CD8-positive, alpha-beta memory T cell (primary cell): Measurements from ENCODE around the gene HOXA11. TPM values are rescaled to one million over a fixed set of nuclear protein-coding genes. Genes with fewer than 3 reads are reported as not detected.

Experiments used
- CTCF ChIA-PET: fragments of 350-600 bp; sonication (Branson Sonifier 250); formaldehyde crosslinking; loops from one replicate; lab custom pipeline; 2021; ENCODE audit warnings: antibody characterized with exemption; lab: Charles Lee
- POLR2A ChIA-PET: fragments of 350-600 bp; sonication (Branson Sonifier 250); formaldehyde crosslinking; loops from one replicate; lab custom pipeline; 2021; ENCODE audit warnings: antibody characterized with exemption; lab: Charles Lee
- DNase-seq, 5 donors: peaks; one replicate each; pipeline versions ENCODE4 v3.0.0 to v3.0.0-alpha.2; 2020 to 2022; ENCODE audit warnings: mixed read lengths in 1 of 5
- H3K27ac ChIP-seq: one replicate; pipeline ENCODE4 v1.7.0; 2013; ENCODE audit warnings: low read depth, mild to moderate bottlenecking, low read length, moderate library complexity
- H3K27me3 ChIP-seq: 2 replicates; pipeline ENCODE4 v1.7.0; 2013; ENCODE audit warnings: low read length, mild to moderate bottlenecking; ENCODE audit not compliant: insufficient read depth, poor library complexity, severe bottlenecking
- H3K36me3 ChIP-seq: 2 replicates; pipeline ENCODE4 v1.7.0; 2013; ENCODE audit warnings: mild to moderate bottlenecking, low read length, moderate library complexity; ENCODE audit not compliant: insufficient read depth
- H3K4me1 ChIP-seq: 2 replicates; pipeline ENCODE4 v1.7.0; 2013; ENCODE audit warnings: mild to moderate bottlenecking, low read length, moderate library complexity; ENCODE audit not compliant: insufficient read depth
- H3K4me3 ChIP-seq: 2 replicates; pipeline ENCODE4 v1.7.0; 2013; ENCODE audit warnings: mild to moderate bottlenecking, low read length
- H3K9me3 ChIP-seq: 2 replicates; pipeline ENCODE4 v1.7.0; 2013; ENCODE audit warnings: mild to moderate bottlenecking, low read length
- H3K27ac Mint-ChIP-seq, 8 donors: one replicate each; pipeline ENCODE4 v1.8.0; 2020 to 2021; ENCODE audit warnings: mixed read lengths in 8 of 8, mild to moderate bottlenecking in 6 of 8, inconsistent platforms in 3 of 8, moderate library complexity in 3 of 8
- H3K27me3 Mint-ChIP-seq, 2 donors: one replicate each; pipeline ENCODE4 v1.8.0; 2020 to 2021; ENCODE audit warnings: mixed read lengths in 2 of 2, mild to moderate bottlenecking in 1 of 2, moderate library complexity in 1 of 2
- H3K36me3 Mint-ChIP-seq, 3 donors: one replicate each; pipeline ENCODE4 v1.8.0; 2020 to 2021; ENCODE audit warnings: mixed read lengths in 3 of 3, inconsistent platforms in 1 of 3, mild to moderate bottlenecking in 1 of 3
- H3K4me1 Mint-ChIP-seq, 3 donors: one replicate each; pipeline ENCODE4 v1.8.0; 2020 to 2021; ENCODE audit warnings: mixed read lengths in 3 of 3, inconsistent platforms in 1 of 3, mild to moderate bottlenecking in 1 of 3
- H3K4me3 Mint-ChIP-seq, 7 donors: one replicate each; pipeline ENCODE4 v1.8.0; 2020 to 2021; ENCODE audit warnings: mixed read lengths in 7 of 7, mild to moderate bottlenecking in 6 of 7, moderate library complexity in 4 of 7, inconsistent platforms in 2 of 7
- H3K9me3 Mint-ChIP-seq, 5 donors: one replicate each; pipeline ENCODE4 v1.8.0; 2020 to 2022; ENCODE audit warnings: mixed read lengths in 5 of 5, mild to moderate bottlenecking in 3 of 5, moderate library complexity in 2 of 5, inconsistent platforms in 1 of 5
- polyA plus RNA-seq: library from polyadenylated mRNA; unstranded; fragments of 300-500 nt; fragmentation: Illumina TruSeq; gene quantifications from one replicate; pipeline ENCODE4 v1.2.3, GENCODE V29; 2021
- total RNA-seq, 2 experiments: library from RNA; stranded (reverse); gene quantifications; one replicate each; pipeline ENCODE4 v1.2.3, GENCODE V29; 2021

HOXA11 gene
- total and polyA plus RNA-seq, 3 experiments from 2014 or later, result not detected

GRCh38 chr7:27150568-27151340 lies 34.3 kb downstream of the HOXA11 start:
- Histone ChIP-seq H3K4me1 (peaks cover 38% of the 10 kb centered on the region), H3K27ac (no peak overlapping the region), H3K27me3 (peaks cover 90% of the 10 kb centered on the region), H3K4me3 (peak overlapping the region; percentile 66), H3K9me3 (no peaks in the 10 kb centered on the region), H3K36me3 (no peaks in the 10 kb centered on the region)
- H3K27me3 Mint-ChIP-seq, result peaks cover 86 to 92% of the 10 kb centered on the region in 2 donors
- ChIA-PET POLR2A (interaction anchor here (1.0 kb wide), 1 partner anchor 11 kb away, joined by 3 read pairs; no protein-coding TSS in a partner anchor), CTCF (interaction anchor here (0.7 to 6.9 kb wide), 25 partner anchors 8 to 1292 kb away, joined by 3 to 71 read pairs (median 4); partner anchors contain the start of genes HOXA4 and HOXA9)
- peaks cover 37 to 57% (median 44%) of the 10 kb centered on the region in 3 donors for H3K4me1 Mint-ChIP-seq
- DNase-seq, result peak; percentile 47 to 76 (median 57)
- peaks cover 0 to 10% (median 0%) of the 10 kb centered on the region in 5 donors for H3K9me3 Mint-ChIP-seq
- peaks cover 0 to 2% (median 0%) of the 10 kb centered on the region in 3 donors for H3K36me3 Mint-ChIP-seq
- peak overlapping the region in 5 of 8 donors; percentile 22 to 82 (median 67) for H3K27ac Mint-ChIP-seq
- H3K4me3 Mint-ChIP-seq, result peak overlapping the region; percentile 68 to 88 (median 80)

GRCh38 chr7:27149842-27150567 lies 35.0 kb downstream of the HOXA11 start:
- peaks cover 83% of the 10 kb centered on the region for H3K27me3 ChIP-seq
- Mint-ChIP-seq H3K27me3 (peaks cover 79 to 89% of the 10 kb centered on the region in 2 donors), H3K36me3 (peaks cover 0 to 2% (median 0%) of the 10 kb centered on the region in 3 donors), H3K4me1 (peaks cover 29 to 50% (median 36%) of the 10 kb centered on the region in 3 donors), H3K27ac (peak overlapping the region in 1 of 8 donors; percentile 31), H3K9me3 (peaks cover 0 to 7% (median 0%) of the 10 kb centered on the region in 5 donors), H3K4me3 (peak overlapping the region in 4 of 7 donors; percentile 12 to 80 (median 67))
- no peak for DNase-seq
- ChIA-PET POLR2A (interaction anchor here (1.0 kb wide), 1 partner anchor 11 kb away, joined by 3 read pairs; no protein-coding TSS in a partner anchor), CTCF (interaction anchor here (0.7 to 6.9 kb wide), 25 partner anchors 8 to 1291 kb away, joined by 3 to 71 read pairs (median 4); partner anchors contain the start of genes HOXA4 and HOXA9)
- H3K4me3 ChIP-seq, result peak overlapping the region; percentile 66
- H3K4me1 ChIP-seq, result peaks cover 32% of the 10 kb centered on the region
- H3K9me3 ChIP-seq, result no peaks in the 10 kb centered on the region
- H3K36me3 ChIP-seq, result no peaks in the 10 kb centered on the region
- no peak overlapping the region for H3K27ac ChIP-seq

- H3K9me3 Mint-ChIP-seq, result peaks cover 0 to 2% (median 0%) of the 10 kb centered on the region in 5 donors
- H3K9me3 ChIP-seq, result no peaks in the 10 kb centered on the region
- H3K4me1 ChIP-seq, result peaks cover 24% of the 10 kb centered on the region
- H3K27ac ChIP-seq, result no peak overlapping the region
- H3K4me1 Mint-ChIP-seq, result peaks cover 19 to 41% (median 28%) of the 10 kb centered on the region in 3 donors
- H3K27me3 ChIP-seq, result peaks cover 73% of the 10 kb centered on the region
- H3K4me3 Mint-ChIP-seq, result no peak overlapping the region
- no peaks in the 10 kb centered on the region for H3K36me3 ChIP-seq
- H3K27me3 Mint-ChIP-seq, result peaks cover 77 to 85% of the 10 kb centered on the region in 2 donors
- DNase-seq, result no peak
- H3K36me3 Mint-ChIP-seq, result no peaks in the 10 kb centered on the region
- H3K4me3 ChIP-seq, result no peak overlapping the region
- ChIA-PET CTCF (interaction anchor here (0.9 to 6.9 kb wide), 11 partner anchors 14 to 1255 kb away, joined by 3 to 71 read pairs (median 4); partner anchors contain the start of genes HOXA4 and HOXA9), POLR2A (no interaction called here)
- H3K27ac Mint-ChIP-seq, result peak overlapping the region in 1 of 8 donors; percentile 29
Observed at GRCh38 chr7:27148756-27149641, 36.0 kb downstream of the HOXA11 start.

GRCh38 chr7:27148031-27148755 lies 36.8 kb downstream of the HOXA11 start:
- H3K27ac ChIP-seq, result no peak overlapping the region
- Mint-ChIP-seq H3K27ac (peak overlapping the region in 2 of 8 donors; percentile 29 to 35), H3K27me3 (peaks cover 69 to 81% of the 10 kb centered on the region in 2 donors), H3K4me3 (peak overlapping the region in 5 of 7 donors; percentile 37 to 73 (median 61)), H3K4me1 (peaks cover 15 to 41% (median 24%) of the 10 kb centered on the region in 3 donors), H3K9me3 (peaks cover 0 to 2% (median 0%) of the 10 kb centered on the region in 5 donors), H3K36me3 (no peaks in the 10 kb centered on the region)
- H3K9me3 ChIP-seq, result no peaks in the 10 kb centered on the region
- DNase-seq, result no peak
- no peaks in the 10 kb centered on the region for H3K36me3 ChIP-seq
- CTCF ChIA-PET, result interaction anchor here (1.4 to 6.9 kb wide), 2 partner anchors 15 to 25 kb away, joined by 4 to 71 read pairs; partner anchors contain the start of gene HOXA9
- H3K27me3 ChIP-seq, result peaks cover 65% of the 10 kb centered on the region
- peaks cover 24% of the 10 kb centered on the region for H3K4me1 ChIP-seq
- POLR2A ChIA-PET, result no interaction called here
- H3K4me3 ChIP-seq, result no peak overlapping the region

DNA sequence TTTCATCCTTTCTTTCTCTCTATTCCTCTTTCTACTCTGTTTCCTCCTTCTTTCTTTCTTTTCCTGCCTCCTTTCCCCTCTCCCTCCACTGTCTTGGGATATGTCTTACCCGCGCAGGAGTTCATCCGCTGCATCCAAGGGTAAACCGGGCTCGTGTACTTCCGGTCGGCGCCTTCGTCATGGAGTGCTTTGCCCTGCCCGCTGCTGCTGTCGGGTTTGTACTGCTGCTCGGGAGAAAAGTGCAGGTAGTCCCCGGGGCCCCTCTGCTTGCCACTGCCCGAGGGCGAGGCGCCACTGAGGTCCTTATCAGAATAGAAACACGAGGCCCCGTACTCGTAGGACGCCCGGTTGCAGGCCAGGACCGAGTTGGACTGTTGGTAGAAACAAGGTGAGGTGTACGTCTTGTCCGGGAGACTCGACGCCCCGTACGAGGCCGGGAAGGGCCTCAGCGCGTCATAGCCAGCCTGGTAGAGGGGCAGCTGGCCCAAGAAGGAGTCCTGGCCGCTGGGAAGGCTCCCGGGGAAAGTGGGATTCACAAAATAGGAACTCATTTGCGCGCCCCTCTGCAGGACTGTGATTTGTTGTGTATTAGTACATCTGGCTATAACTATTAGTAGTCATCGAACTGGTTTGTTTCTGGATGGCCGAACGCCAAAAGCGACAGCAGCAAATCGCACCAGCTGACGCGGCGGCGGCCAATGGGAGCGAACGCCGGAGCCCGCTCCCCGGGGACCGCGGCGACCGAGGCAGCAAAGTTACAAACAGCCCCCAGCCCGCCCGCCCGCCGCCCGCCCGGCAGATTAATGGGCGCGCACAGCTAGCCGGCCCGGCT lies 37.6 kb downstream of the HOXA11 start, which contains the start of gene HOXA6:
TSS of gene HOXA6 (minus strand) at position 576 of the 832 bp plus-strand sequence. CDS start at position 551, 25 bp downstream.
- Histone ChIP-seq H3K36me3 (no peaks in the 10 kb centered on the region), H3K27ac (no peak within 1 kb of the TSS), H3K4me1 (peaks cover 21% of the 10 kb centered on the region), H3K4me3 (no peak within 1 kb of the TSS), H3K27me3 (peaks cover 57% of the 10 kb centered on the region), H3K9me3 (no peaks in the 10 kb centered on the region)
- Mint-ChIP-seq H3K27me3 (peaks cover 65 to 80% of the 10 kb centered on the region in 2 donors), H3K36me3 (no peaks in the 10 kb centered on the region), H3K27ac (peak within 1 kb of the TSS in 2 of 8 donors; percentile 29 to 35), H3K4me1 (peaks cover 15 to 39% (median 24%) of the 10 kb centered on the region in 3 donors), H3K9me3 (peaks cover 0 to 2% (median 0%) of the 10 kb centered on the region in 5 donors), H3K4me3 (peak within 1 kb of the TSS in 5 of 7 donors; percentile 37 to 73 (median 61))
- ChIA-PET POLR2A (no interaction called here), CTCF (interaction anchor here (1.4 to 6.9 kb wide), 3 partner anchors 14 to 25 kb away, joined by 3 to 71 read pairs (median 4); partner anchors contain the start of gene HOXA9)
- DNase-seq, result no peak

GRCh38 chr7:27146491-27147198 lies 38.4 kb downstream of the HOXA11 start:
- CTCF ChIA-PET, result interaction anchor here (1.0 to 1.4 kb wide), 2 partner anchors 14 to 16 kb away, joined by 3 read pairs; no protein-coding TSS in a partner anchor
- Histone ChIP-seq H3K4me1 (peaks cover 13% of the 10 kb centered on the region), H3K36me3 (no peaks in the 10 kb centered on the region), H3K27me3 (peaks cover 49% of the 10 kb centered on the region), H3K4me3 (no peak overlapping the region), H3K9me3 (no peaks in the 10 kb centered on the region), H3K27ac (no peak overlapping the region)
- Mint-ChIP-seq H3K27me3 (peaks cover 63 to 77% of the 10 kb centered on the region in 2 donors), H3K4me1 (peaks cover 9 to 31% (median 19%) of the 10 kb centered on the region in 3 donors), H3K9me3 (no peaks in the 10 kb centered on the region), H3K36me3 (no peaks in the 10 kb centered on the region), H3K27ac (no peak overlapping the region), H3K4me3 (peak overlapping the region in 1 of 7 donors; percentile 10)
- POLR2A ChIA-PET, result no interaction called here
- DNase-seq, result no peak
